Measurements from ENCODE around the gene RARS1. TPM values are rescaled to one million over a fixed set of nuclear protein-coding genes. Genes with fewer than 3 reads are reported as not detected.

RARS1 gene
- total RNA-seq, 6 experiments from 2014 or later = 151 to 184 (median 168) TPM

DNA sequence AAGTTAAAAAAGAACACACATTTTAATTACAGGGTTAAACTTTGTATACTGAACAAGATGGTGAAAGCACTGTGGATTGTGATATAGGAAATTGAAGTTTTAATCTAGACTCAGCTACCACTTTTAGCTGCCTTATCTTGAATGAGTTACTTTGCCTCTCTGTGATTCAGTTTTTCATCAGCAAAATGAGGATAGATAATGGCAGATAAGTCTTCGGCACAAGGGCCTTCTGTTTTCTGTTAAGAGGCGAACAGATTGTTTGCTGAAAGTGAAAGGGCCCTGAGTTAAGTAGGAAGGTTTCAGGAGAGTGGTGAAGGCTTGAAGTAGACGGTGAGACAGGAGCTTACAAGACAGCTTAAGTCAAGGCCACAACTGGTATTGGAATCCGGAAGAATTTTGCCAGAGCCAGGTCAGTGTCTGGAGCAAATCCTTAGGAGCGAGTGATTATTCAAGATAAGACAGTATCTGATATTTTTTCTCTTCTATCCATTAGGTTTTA lies 7.8 kb downstream of the RARS1 start:
- peaks cover 42% of the 10 kb centered on the region for H3K36me3 Mint-ChIP-seq (ENCODE audit: low read depth)
- H3K4me3 Mint-ChIP-seq = no peak overlapping the region
- H3K9me3 Mint-ChIP-seq = no peaks in the 10 kb centered on the region
- peaks cover 10% of the 10 kb centered on the region for H3K4me1 Mint-ChIP-seq (ENCODE audit: low read depth)
- H3K27me3 Mint-ChIP-seq (ENCODE audit: insufficient read depth) = no peaks in the 10 kb centered on the region
- H3K27ac Mint-ChIP-seq = no peak overlapping the region
- TF ChIP-seq, protein P1, sequence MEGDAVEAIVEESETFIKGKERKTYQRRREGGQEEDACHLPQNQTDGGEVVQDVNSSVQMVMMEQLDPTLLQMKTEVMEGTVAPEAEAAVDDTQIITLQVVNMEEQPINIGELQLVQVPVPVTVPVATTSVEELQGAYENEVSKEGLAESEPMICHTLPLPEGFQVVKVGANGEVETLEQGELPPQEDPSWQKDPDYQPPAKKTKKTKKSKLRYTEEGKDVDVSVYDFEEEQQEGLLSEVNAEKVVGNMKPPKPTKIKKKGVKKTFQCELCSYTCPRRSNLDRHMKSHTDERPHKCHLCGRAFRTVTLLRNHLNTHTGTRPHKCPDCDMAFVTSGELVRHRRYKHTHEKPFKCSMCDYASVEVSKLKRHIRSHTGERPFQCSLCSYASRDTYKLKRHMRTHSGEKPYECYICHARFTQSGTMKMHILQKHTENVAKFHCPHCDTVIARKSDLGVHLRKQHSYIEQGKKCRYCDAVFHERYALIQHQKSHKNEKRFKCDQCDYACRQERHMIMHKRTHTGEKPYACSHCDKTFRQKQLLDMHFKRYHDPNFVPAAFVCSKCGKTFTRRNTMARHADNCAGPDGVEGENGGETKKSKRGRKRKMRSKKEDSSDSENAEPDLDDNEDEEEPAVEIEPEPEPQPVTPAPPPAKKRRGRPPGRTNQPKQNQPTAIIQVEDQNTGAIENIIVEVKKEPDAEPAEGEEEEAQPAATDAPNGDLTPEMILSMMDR (IDR thresholded peaks at IDR 0.05) = no peak
- no peak for DNase-seq

DNA sequence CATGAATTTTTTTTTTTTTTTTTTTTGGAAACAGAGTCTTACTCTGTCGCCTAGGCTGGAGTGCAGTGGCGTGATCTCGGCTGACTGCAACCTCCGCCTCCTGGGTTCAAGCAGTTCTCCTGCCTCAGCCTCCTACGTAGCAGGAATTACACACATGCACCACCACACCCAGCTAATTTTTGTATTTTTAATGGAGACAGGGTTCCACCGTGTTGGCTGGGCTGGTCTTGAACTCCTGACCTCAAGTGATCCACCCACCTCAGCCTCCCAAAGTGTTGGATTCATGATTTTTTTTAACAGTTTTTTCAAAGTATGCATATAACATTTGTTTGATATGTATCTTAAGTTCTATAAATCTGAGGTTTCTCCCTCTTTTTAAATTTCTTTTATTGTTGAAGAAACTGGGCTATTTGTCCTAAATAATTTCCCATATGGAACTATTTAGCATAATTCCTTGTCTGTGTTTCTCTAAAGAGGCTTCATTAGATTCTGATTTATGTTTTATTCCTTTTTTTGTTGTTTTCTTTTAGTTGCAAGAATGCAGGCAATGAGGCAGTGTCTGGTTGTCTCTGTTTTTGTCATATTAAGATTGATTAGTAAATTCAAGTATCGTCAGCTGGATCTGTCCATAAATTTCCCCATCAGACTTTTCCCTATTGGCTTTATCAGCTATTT lies 16.4 kb downstream of the RARS1 start:
- DNase-seq = no peak
- TF ChIP-seq, protein P1 (IDR thresholded peaks at IDR 0.05) = no peak
- Mint-ChIP-seq H3K27me3 (ENCODE audit: insufficient read depth) (peaks cover 1% of the 10 kb centered on the region; the same call in 1 of the 2 replicates), H3K27ac (no peak overlapping the region), H3K4me3 (no peak overlapping the region), H3K9me3 (no peaks in the 10 kb centered on the region), H3K36me3 (ENCODE audit: low read depth) (peaks cover 28% of the 10 kb centered on the region), H3K4me1 (ENCODE audit: low read depth) (no peaks in the 10 kb centered on the region)

DNA sequence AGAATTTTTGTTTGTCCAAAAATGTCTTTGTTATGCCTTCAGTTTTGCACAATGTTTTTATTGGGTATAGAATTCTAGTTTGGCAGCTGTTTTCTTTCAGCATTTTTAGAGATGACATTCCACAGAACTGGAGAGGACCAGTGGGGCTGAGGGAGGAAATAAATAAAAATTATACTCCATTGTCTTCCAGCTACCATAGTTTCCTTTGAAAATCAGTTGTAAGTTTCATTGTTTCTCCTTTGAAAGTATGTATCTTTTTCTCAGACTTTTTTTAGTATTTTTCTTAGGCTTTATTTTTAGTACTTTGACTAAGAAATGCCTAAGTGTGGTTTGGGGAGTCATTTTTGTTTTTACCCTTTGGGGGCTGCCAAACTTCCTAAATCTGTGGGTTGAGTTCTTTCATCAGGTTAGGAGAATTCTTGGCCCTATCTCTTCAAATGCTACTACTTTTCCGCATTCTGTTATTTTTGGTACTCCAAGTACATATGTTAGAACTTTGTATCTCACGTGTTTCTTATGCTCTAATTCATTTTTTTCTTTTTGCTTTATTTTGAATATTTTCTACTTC lies 27.7 kb downstream of the RARS1 start:
- H3K4me3 Mint-ChIP-seq = no peak overlapping the region
- DNase-seq = no peak
- TF ChIP-seq, protein P1 (IDR thresholded peaks at IDR 0.05) = no peak

DNA sequence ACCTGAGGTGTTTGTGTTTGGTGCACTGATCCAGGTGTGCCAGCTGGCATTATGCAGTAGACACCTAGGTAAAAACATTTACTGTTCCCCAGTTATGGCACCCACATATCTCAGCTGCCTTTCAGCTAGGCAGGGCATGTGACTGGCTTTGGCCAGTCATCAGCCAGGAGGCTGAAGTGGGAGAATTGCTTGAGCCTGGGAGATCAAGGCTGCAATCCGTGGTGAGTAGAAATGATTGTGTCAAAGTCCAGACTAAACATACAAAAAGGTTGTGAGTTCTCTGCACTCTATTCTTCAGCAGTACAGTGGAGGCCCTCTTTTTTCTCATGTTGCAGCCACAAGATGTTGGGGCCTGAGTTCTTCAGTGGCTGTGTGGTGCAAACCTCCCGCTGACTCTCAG lies 39.6 kb downstream of the RARS1 start:
- DNase-seq = no peak
- Mint-ChIP-seq H3K9me3 (peaks cover 7% of the 10 kb centered on the region), H3K4me3 (no peak overlapping the region), H3K27me3 (ENCODE audit: insufficient read depth) (peaks cover 12% of the 10 kb centered on the region), H3K36me3 (ENCODE audit: low read depth) (peaks cover 16% of the 10 kb centered on the region), H3K4me1 (ENCODE audit: low read depth) (no peaks in the 10 kb centered on the region; the same call in 1 of the 2 replicates), H3K27ac (no peak overlapping the region)
- TF ChIP-seq, protein P1 (IDR thresholded peaks at IDR 0.05) = no peak

More for the DNA sequence above, 27.7 kb downstream of the RARS1 start:
- Mint-ChIP-seq H3K9me3 (peaks cover 20% of the 10 kb centered on the region), H3K4me1 (ENCODE audit: low read depth) (no peaks in the 10 kb centered on the region), H3K36me3 (ENCODE audit: low read depth) (peaks cover 71% of the 10 kb centered on the region), H3K27ac (no peak overlapping the region), H3K27me3 (ENCODE audit: insufficient read depth) (no peaks in the 10 kb centered on the region; the same call in 1 of the 2 replicates)

DNA sequence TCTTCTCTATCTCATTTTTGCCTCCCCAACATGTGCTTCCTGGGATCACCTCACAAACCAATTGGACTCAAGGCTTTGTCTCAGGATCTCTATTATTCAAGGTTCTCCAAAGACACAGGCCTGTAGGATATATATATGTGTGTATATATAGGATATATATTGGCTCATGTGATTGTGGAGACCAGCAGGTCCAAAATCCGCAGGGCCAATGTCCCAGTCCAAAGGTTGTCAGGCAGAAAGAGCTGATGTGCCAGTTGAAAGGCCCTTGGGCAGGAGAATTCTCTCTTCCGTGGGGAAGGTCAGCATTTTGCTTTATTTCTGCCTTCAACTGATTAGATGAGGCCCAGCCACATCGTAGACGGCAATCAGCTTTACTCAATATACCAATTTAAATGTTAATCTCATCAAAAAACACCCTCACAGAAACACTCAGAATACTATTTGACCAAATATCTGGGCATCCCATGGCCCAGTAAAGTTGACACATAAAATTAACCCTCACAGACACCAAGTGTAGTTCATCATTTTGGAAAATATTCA lies 41.6 kb downstream of the RARS1 start:
- peaks cover 7% of the 10 kb centered on the region for H3K9me3 Mint-ChIP-seq
- no peaks in the 10 kb centered on the region; the same call in 1 of the 2 replicates for H3K4me1 Mint-ChIP-seq (ENCODE audit: low read depth)
- peaks cover 12% of the 10 kb centered on the region for H3K27me3 Mint-ChIP-seq (ENCODE audit: insufficient read depth)
- no peak overlapping the region for H3K27ac Mint-ChIP-seq
- no peak overlapping the region for H3K4me3 Mint-ChIP-seq
- TF ChIP-seq, protein P1 (IDR thresholded peaks at IDR 0.05) = no peak
- DNase-seq = no peak
- H3K36me3 Mint-ChIP-seq (ENCODE audit: low read depth) = peaks cover 12% of the 10 kb centered on the region

Data from HFFc6 (cell line).